Spleen (tissue), 11 donors: Measurements from ENCODE around the gene FGGY. TPM values are rescaled to one million over a fixed set of nuclear protein-coding genes. Genes with fewer than 3 reads are reported as not detected.
A peak's percentile ranks its signal among the peaks of the same experiment; 100 is the strongest.

Experiments
- DNase-seq: peaks from one replicate; pipeline ENCODE4 v3.0.0-alpha.2; 2020
- H3K27ac ChIP-seq, 8 donors: fragments of 200-600 bp; sonication (generic) in 7 of 8; 1 replicate in 4 of 8; 2 replicates in 4 of 8; pipeline versions ENCODE4 v1.5.0 to v1.8.0; 2016 to 2021; ENCODE audit warnings: inconsistent platforms in 4 of 8, mild to moderate bottlenecking in 4 of 8, moderate library complexity in 1 of 8
- H3K27me3 ChIP-seq, 7 donors: fragments of 200-600 bp; sonication (generic) in 6 of 7; replicated peaks in 1 of 7; 1 replicate in 4 of 7; 2 replicates in 3 of 7; pipeline versions ENCODE4 v1.5.0 to v1.8.0; 2016 to 2021; ENCODE audit warnings: inconsistent platforms in 3 of 7, mild to moderate bottlenecking in 1 of 7
- H3K36me3 ChIP-seq, 6 donors: fragments of 200-600 bp; sonication (generic) in 5 of 6; 1 replicate in 4 of 6; 2 replicates in 2 of 6; pipeline versions ENCODE4 v1.5.0 to v1.8.0; 2016 to 2021; ENCODE audit warnings: inconsistent platforms in 2 of 6
- H3K4me1 ChIP-seq, 6 donors: fragments of 200-600 bp; sonication (generic) in 5 of 6; 1 replicate in 3 of 6; 2 replicates in 3 of 6; pipeline versions ENCODE4 v1.5.0 to v1.8.0; 2016 to 2021; ENCODE audit warnings: inconsistent platforms in 3 of 6
- H3K4me3 ChIP-seq, 8 donors: fragments of 200-600 bp; sonication (generic) in 7 of 8; 1 replicate in 4 of 8; 2 replicates in 4 of 8; pipeline versions ENCODE4 v1.5.0 to v1.8.0; 2016 to 2021; ENCODE audit warnings: inconsistent platforms in 4 of 8, mild to moderate bottlenecking in 4 of 8, moderate library complexity in 2 of 8
- H3K9me3 ChIP-seq, 8 donors: fragments of 200-600 bp; sonication (generic) in 7 of 8; 1 replicate in 4 of 8; 2 replicates in 4 of 8; pipeline versions ENCODE4 v1.5.0 to v1.8.0; 2016 to 2021; ENCODE audit warnings: inconsistent platforms in 4 of 8
- POLR2A ChIP-seq, 3 donors: fragments of 450-650 bp; IDR thresholded peaks; one replicate each; pipeline ENCODE4 v1.5.1; 2017; ENCODE audit warnings: antibody characterized with exemption in 3 of 3, mild to moderate bottlenecking in 1 of 3
- POLR2AphosphoS5 ChIP-seq, 3 donors: sonication (generic); formaldehyde crosslinking; IDR thresholded peaks; one replicate each; pipeline ENCODE4 v1.5.1; 2017; ENCODE audit warnings: antibody characterized with exemption in 3 of 3
- WGBS, 5 donors: extraction: QIAGEN DNeasy Blood & Tissue Kit in 3 of 5; methylation state at CpG; one replicate each; pipeline versions ENCODE4 v1.1.5 to v1.1.7; 2013 to 2018; 5-methylcytosine and 5-hydroxymethylcytosine counted together
- intact Hi-C: fragments of 100-400 bp; cut with DNase I; formaldehyde crosslinking; loops from one replicate; pipeline ENCODE4 v1.15.0; 2023; ENCODE audit warnings: low total_unique reads
- polyA plus RNA-seq, 3 donors: library from polyadenylated mRNA; stranded (reverse); fragments of 200-250 nt; gene quantifications; one replicate each; pipeline ENCODE4 v1.2.1, GENCODE V29; 2013
- total RNA-seq, 7 donors: library from RNA; depleted of rRNA in 3 of 7; stranded (reverse); fragments of >200 nt in 3 of 7; fragmentation: NEBNext Ultra II Directional in 4 of 7; extraction: Animal tissue kit (Norgen Biotek cat#: 25700) in 4 of 7; gene quantifications; one replicate each; pipeline versions ENCODE4 v1.1.0 to v1.2.1, GENCODE V29; 2016 to 2021
- TF ChIP-seq, protein P1 (sequence below), 11 experiments: fragments of 200-600 bp in 7 of 11; fragments of 450-650 bp in 4 of 11; sonication (generic) in 4 of 11; IDR thresholded peaks in 8 of 11; conservative IDR thresholded peaks in 3 of 11; 1 replicate in 7 of 11; 2 replicates in 4 of 11; pipeline versions ENCODE4 v1.4.0 to v1.8.0; 2016 to 2021; ENCODE audit warnings: antibody characterized with exemption in 11 of 11, inconsistent platforms in 4 of 11, mild to moderate bottlenecking in 1 of 11
- donor health status: healthy with polysubstance abuse.
- donor health status: DM: no; HTN: no; CAD: no; lungs with moderate emphysema.
- donor health status: DM: no; HTN: no; CAD: no.
- donor health status: Bipolar disorder and iron deficiency.
- donor health status: healthy.
- donor health status: DM: no; HTN: no; CAD: no.
- donor health status: DM: yes; HTN: yes; CAD: no.

The FGGY gene
- total and polyA plus RNA-seq, 10 donors, result 1.7 to 27.8 (median 13.2) TPM

GRCh38 chr1:59422921-59423575 is 126.2 kb downstream of the FGGY start:
- WGBS, 5 donors, result 56 to 72% (median 63%) methylated on average over 6 of the region's 6 CpGs
- no peak overlapping the region for H3K27ac ChIP-seq
- intact Hi-C loops, result no loop called here
- H3K36me3 ChIP-seq, result no peaks in the 10 kb centered on the region
- H3K4me1 ChIP-seq, result peaks cover 0 to 12% (median 9%) of the 10 kb centered on the region in 6 donors
- DNase-seq, result no peak
- TF ChIP-seq, protein P1, sequence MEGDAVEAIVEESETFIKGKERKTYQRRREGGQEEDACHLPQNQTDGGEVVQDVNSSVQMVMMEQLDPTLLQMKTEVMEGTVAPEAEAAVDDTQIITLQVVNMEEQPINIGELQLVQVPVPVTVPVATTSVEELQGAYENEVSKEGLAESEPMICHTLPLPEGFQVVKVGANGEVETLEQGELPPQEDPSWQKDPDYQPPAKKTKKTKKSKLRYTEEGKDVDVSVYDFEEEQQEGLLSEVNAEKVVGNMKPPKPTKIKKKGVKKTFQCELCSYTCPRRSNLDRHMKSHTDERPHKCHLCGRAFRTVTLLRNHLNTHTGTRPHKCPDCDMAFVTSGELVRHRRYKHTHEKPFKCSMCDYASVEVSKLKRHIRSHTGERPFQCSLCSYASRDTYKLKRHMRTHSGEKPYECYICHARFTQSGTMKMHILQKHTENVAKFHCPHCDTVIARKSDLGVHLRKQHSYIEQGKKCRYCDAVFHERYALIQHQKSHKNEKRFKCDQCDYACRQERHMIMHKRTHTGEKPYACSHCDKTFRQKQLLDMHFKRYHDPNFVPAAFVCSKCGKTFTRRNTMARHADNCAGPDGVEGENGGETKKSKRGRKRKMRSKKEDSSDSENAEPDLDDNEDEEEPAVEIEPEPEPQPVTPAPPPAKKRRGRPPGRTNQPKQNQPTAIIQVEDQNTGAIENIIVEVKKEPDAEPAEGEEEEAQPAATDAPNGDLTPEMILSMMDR (IDR thresholded peaks at IDR 0.05 in 8 of 11, conservative IDR thresholded peaks at IDR 0.05 in 3 of 11), result no peak
- TF ChIP-seq POLR2AphosphoS5 (IDR thresholded peaks at IDR 0.05) (peak in 1 of 3 donors; percentile 21), POLR2A (IDR thresholded peaks at IDR 0.05) (no peak)
- no peak overlapping the region for H3K4me3 ChIP-seq
- no peaks in the 10 kb centered on the region for H3K9me3 ChIP-seq
- H3K27me3 ChIP-seq, result no peaks in the 10 kb centered on the region

DNA sequence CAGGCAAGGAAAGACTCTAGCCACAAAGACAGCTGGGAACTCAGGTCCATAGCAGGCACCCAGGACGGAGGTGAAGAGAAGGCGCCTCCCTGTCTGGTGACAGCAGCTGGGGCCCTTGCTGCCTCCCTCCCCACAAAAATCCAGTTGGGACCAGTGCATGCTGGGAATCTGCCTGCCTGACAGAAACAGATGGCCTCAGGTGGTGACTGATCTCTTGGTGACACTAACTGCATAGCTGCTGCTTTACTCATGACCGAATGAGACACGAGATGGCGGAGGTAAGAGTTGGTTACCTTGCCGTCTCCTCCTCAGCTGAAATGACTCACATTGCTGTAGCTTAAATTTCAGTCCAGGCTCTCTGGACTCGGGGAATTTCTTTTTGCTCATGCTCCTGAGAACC is 130.3 kb downstream of the FGGY start:
- TF ChIP-seq POLR2A (IDR thresholded peaks at IDR 0.05) (no peak), POLR2AphosphoS5 (IDR thresholded peaks at IDR 0.05) (no peak)
- TF ChIP-seq, protein P1 (IDR thresholded peaks at IDR 0.05 in 8 of 11, conservative IDR thresholded peaks at IDR 0.05 in 3 of 11), result no peak
- H3K9me3 ChIP-seq, result no peaks in the 10 kb centered on the region

GRCh38 chr1:59427784-59428183 is 130.9 kb downstream of the FGGY start:
- intact Hi-C loops, result no loop called here
- TF ChIP-seq POLR2A (IDR thresholded peaks at IDR 0.05), result no peak
- TF ChIP-seq, protein P1 (IDR thresholded peaks at IDR 0.05 in 8 of 11, conservative IDR thresholded peaks at IDR 0.05 in 3 of 11), result no peak
- TF ChIP-seq POLR2AphosphoS5 (IDR thresholded peaks at IDR 0.05), result no peak

More for the DNA sequence above, 130.3 kb downstream of the FGGY start:
- Histone ChIP-seq H3K36me3 (no peaks in the 10 kb centered on the region), H3K27ac (no peak overlapping the region), H3K4me3 (no peak overlapping the region), H3K27me3 (no peaks in the 10 kb centered on the region), H3K4me1 (peaks cover 0 to 12% (median 8%) of the 10 kb centered on the region in 6 donors)
- DNase-seq, result no peak
- 90 to 97% (median 95%) methylated on average over 7 of the region's 7 CpGs for WGBS, 5 donors
- intact Hi-C loops, result no loop called here

GRCh38 chr1:59428828-59429227 is 131.9 kb downstream of the FGGY start:
- no peak for DNase-seq
- Histone ChIP-seq H3K4me1 (no peaks in the 10 kb centered on the region), H3K27me3 (no peaks in the 10 kb centered on the region), H3K27ac (no peak overlapping the region), H3K9me3 (no peaks in the 10 kb centered on the region), H3K4me3 (no peak overlapping the region), H3K36me3 (no peaks in the 10 kb centered on the region)
- TF ChIP-seq, protein P1 (IDR thresholded peaks at IDR 0.05 in 8 of 11, conservative IDR thresholded peaks at IDR 0.05 in 3 of 11), result no peak
- TF ChIP-seq POLR2AphosphoS5 (IDR thresholded peaks at IDR 0.05), result no peak
- no peak for TF ChIP-seq POLR2A (IDR thresholded peaks at IDR 0.05)
- 90 to 97% (median 97%) methylated on average over 6 of the region's 6 CpGs for WGBS, 5 donors
- intact Hi-C loops, result no loop called here

More at GRCh38 chr1:59427784-59428183, 130.9 kb downstream of the FGGY start:
- no peak overlapping the region for H3K27ac ChIP-seq
- H3K27me3 ChIP-seq, result no peaks in the 10 kb centered on the region
- no peak overlapping the region for H3K4me3 ChIP-seq
- peaks cover 0 to 7% (median 2%) of the 10 kb centered on the region in 6 donors for H3K4me1 ChIP-seq
- H3K36me3 ChIP-seq, result no peaks in the 10 kb centered on the region
- DNase-seq, result no peak
- H3K9me3 ChIP-seq, result no peaks in the 10 kb centered on the region
